NCI-H748 (cell line): ENCODE measurements around the gene RGSL1.

Experiments used
- DNase-seq: peaks from one replicate; lab custom pipeline; 2025; ENCODE audit not compliant: unreplicated experiment; lab: John Stamatoyannopoulos, UW

RGSL1 gene

GRCh38 chr1:182533896-182534295 lies 84.0 kb downstream of the RGSL1 start:
- DNase-seq, result no peak

- no peak for DNase-seq
These were observed 99.4 kb downstream of the RGSL1 start for GRCh38 chr1:182549346-182549745.

GRCh38 chr1:182549811-182550210 lies 99.9 kb downstream of the RGSL1 start:
- no peak for DNase-seq

GRCh38 chr1:182552527-182552926 lies 102.6 kb downstream of the RGSL1 start:
- no peak for DNase-seq

GRCh38 chr1:182555493-182555892 lies 105.5 kb downstream of the RGSL1 start:
- DNase-seq, result no peak

- DNase-seq, result no peak
These were observed 106.3 kb downstream of the RGSL1 start for GRCh38 chr1:182556279-182556678.

GRCh38 chr1:182560392-182560984 lies 110.5 kb downstream of the RGSL1 start:
- no peak for DNase-seq

GRCh38 chr1:182561456-182561855 lies 111.5 kb downstream of the RGSL1 start:
- DNase-seq, result no peak

- no peak for DNase-seq
These were observed 113.1 kb downstream of the RGSL1 start for GRCh38 chr1:182563095-182563494.

- DNase-seq, result no peak
These were observed 114.6 kb downstream of the RGSL1 start for GRCh38 chr1:182564406-182565004.

- DNase-seq, result no peak
These were observed 115.6 kb downstream of the RGSL1 start for GRCh38 chr1:182565537-182565936.

- no peak for DNase-seq
These were observed 117.7 kb downstream of the RGSL1 start for GRCh38 chr1:182567629-182568028.

- no peak for DNase-seq
These were observed 118.8 kb downstream of the RGSL1 start for GRCh38 chr1:182568647-182569284.

GRCh38 chr1:182569939-182570610 lies 120.1 kb downstream of the RGSL1 start:
- no peak for DNase-seq

- no peak for DNase-seq
These were observed 120.6 kb downstream of the RGSL1 start for GRCh38 chr1:182570611-182570970.

- DNase-seq, result no peak
These were observed 124.2 kb downstream of the RGSL1 start for GRCh38 chr1:182574156-182574555.

- DNase-seq, result no peak
These were observed 125.7 kb downstream of the RGSL1 start for GRCh38 chr1:182575540-182576149.

GRCh38 chr1:182580736-182581135 lies 130.8 kb downstream of the RGSL1 start:
- no peak for DNase-seq

GRCh38 chr1:182584746-182585145 lies 134.8 kb downstream of the RGSL1 start:
- DNase-seq, result no peak

GRCh38 chr1:182586380-182586779 lies 136.4 kb downstream of the RGSL1 start:
- no peak for DNase-seq

- DNase-seq, result no peak
These were observed 137.1 kb downstream of the RGSL1 start for GRCh38 chr1:182587093-182587492.
